Heart left ventricle (tissue), 16 donors: Measurements from ENCODE around the gene LAMA2. TPM values are rescaled to one million over a fixed set of nuclear protein-coding genes. Genes with fewer than 3 reads are reported as not detected.

Experiments used
- ATAC-seq, 4 donors: fragments of 200-7000 bp; cut with Tn5 transposase; one replicate each; pipeline ENCODE4 v1.9.1; 2020 to 2022; ENCODE audit warnings: moderate library complexity in 4 of 4, mild to moderate bottlenecking in 3 of 4, moderate number of reproducible peaks in 1 of 4
- DNase-seq, 5 donors: peaks; one replicate each; pipeline ENCODE4 v3.0.0-alpha.2; 2020
- H3K27ac ChIP-seq, 12 donors: fragments of 200-600 bp; sonication (generic) in 4 of 12; one replicate each; pipeline versions ENCODE4 v1.5.0 to v1.8.0; 2016 to 2022; ENCODE audit warnings: mild to moderate bottlenecking in 2 of 12
- H3K27me3 ChIP-seq, 9 donors: fragments of 200-600 bp; sonication (generic) in 2 of 9; one replicate each; pipeline versions ENCODE4 v1.5.1 to v1.8.0; 2016 to 2022; ENCODE audit warnings: mild to moderate bottlenecking in 3 of 9
- H3K36me3 ChIP-seq, 9 donors: fragments of 200-600 bp; sonication (generic) in 2 of 9; one replicate each; pipeline versions ENCODE4 v1.5.0 to v1.8.0; 2018 to 2022; ENCODE audit warnings: mild to moderate bottlenecking in 2 of 9
- H3K4me1 ChIP-seq, 12 donors: fragments of 200-600 bp; sonication (generic) in 4 of 12; one replicate each; pipeline versions ENCODE4 v1.5.0 to v1.8.0; 2016 to 2022; ENCODE audit warnings: mild to moderate bottlenecking in 3 of 12
- H3K4me3 ChIP-seq, 12 donors: fragments of 200-600 bp; sonication (generic) in 4 of 12; one replicate each; pipeline versions ENCODE4 v1.5.0 to v1.8.0; 2017 to 2022; ENCODE audit warnings: mild to moderate bottlenecking in 9 of 12, moderate library complexity in 4 of 12
- H3K9me3 ChIP-seq, 12 donors: fragments of 200-600 bp; sonication (generic) in 4 of 12; one replicate each; pipeline versions ENCODE4 v1.5.0 to v1.8.0; 2016 to 2022; ENCODE audit warnings: mild to moderate bottlenecking in 1 of 12
- POLR2A ChIP-seq, 2 donors: fragments of 450-650 bp; IDR thresholded peaks; one replicate each; pipeline ENCODE4 v1.6.1; 2017; ENCODE audit warnings: antibody characterized with exemption in 2 of 2, mild to moderate bottlenecking in 2 of 2, moderate library complexity in 2 of 2
- WGBS, 4 donors: extraction: QIAGEN DNeasy Blood & Tissue Kit in 2 of 4; methylation state at CpG; one replicate each; pipeline versions ENCODE4 v1.1.5 to v1.1.7; 2013 to 2018; 5-methylcytosine and 5-hydroxymethylcytosine counted together
- intact Hi-C, 10 donors: fragments of 100-400 bp; cut with DNase I; formaldehyde crosslinking; loops; one replicate each; pipeline versions ENCODE4 v1.11.1 to v1.14.2; 2022
- polyA plus RNA-seq, 2 donors: library from polyadenylated mRNA; stranded (reverse); fragments of 200-250 nt; gene quantifications; one replicate each; pipeline ENCODE4 v1.2.3, GENCODE V29; 2013
- total RNA-seq, 9 donors: library from RNA; depleted of rRNA in 2 of 9; stranded (reverse); fragments of >200 nt in 2 of 9; fragmentation: NEBNext Ultra II Directional in 3 of 9; extraction: Animal tissue kit (Norgen Biotek cat#: 25700) in 3 of 9; gene quantifications; one replicate each; pipeline versions ENCODE4 v1.1.0 to v1.2.4, GENCODE V29; 2016 to 2023
- TF ChIP-seq, protein P1 (sequence below), 12 donors: fragments of 200-600 bp; sonication (generic) in 4 of 12; IDR thresholded peaks; one replicate each; pipeline versions ENCODE4 v1.5.0 to v1.8.0; 2018 to 2022; ENCODE audit warnings: antibody characterized with exemption in 12 of 12, mild to moderate bottlenecking in 5 of 12
- donor health status: ischemic (EF 13 %, LVEDD 7.1; RV severe dilation, severe dysfunction).
- donor health status: healthy with polysubstance abuse.
- donor health status: DM: no; HTN: yes; CAD: no.
- donor health status: DM: no; HTN: no; CAD: no.
- donor health status: ischemic (EF 25% LVEDD 6.9; RV normal size, moderate dysfunction).
- donor health status: ischemic (EF 25% LVEDD 5.7; RV mildly dilated, moderate dysfunction).
- donor health status: healthy.
- donor health status: DM: yes; HTN: yes; CAD: no.
- donor health status: ischemic (EF 35%, LVEDD 5.7; RV mildly dilated, moderate dysfunction).
- donor health status: nonischemic (EF 11% LVEDD 7.7; RV severe dilation, severe dysfunction).
- donor health status: DM: yes; HTN: yes; CAD: no.
- donor health status: PGD.
- donor health status: ischemic (EF 29% LVEDD 5.4; RV normal size, mild dysfunction).
- donor health status: nonischemic (EF 23%, LVEDD 6.1; RV moderate dilation, normal function).

Gene LAMA2
- total and polyA plus RNA-seq, 11 donors: 34.8 to 299 (median 206) TPM

DNA sequence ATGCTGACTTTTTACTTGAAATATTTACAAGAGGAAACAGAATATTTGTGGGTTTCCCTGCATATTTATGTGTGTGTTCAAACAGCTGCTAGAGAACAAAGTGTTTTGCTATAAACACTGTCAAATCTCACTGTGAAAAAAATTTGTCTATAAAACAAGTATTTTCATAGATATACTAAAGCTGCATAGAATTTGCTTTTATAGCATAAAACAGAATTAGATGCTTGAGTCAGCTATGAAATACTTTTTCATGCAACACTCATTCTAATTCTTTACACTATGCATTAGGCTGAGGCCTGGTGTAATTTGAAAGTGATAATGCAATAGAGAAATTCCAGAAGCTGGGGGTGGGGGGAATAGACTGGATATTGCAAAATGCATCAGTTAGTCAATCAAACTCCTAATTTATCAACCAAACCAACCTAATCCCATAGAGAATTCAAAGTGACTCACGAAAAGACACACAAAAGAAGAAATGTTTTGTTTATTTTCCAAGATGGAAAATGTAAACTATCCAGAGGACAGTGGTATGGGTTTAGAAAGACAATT is 148.2 kb downstream of the LAMA2 start:
- Histone ChIP-seq H3K36me3 (no peaks in the 10 kb centered on the region), H3K4me3 (no peak overlapping the region), H3K27me3 (no peaks in the 10 kb centered on the region), H3K27ac (peak overlapping the region in 4 of 12 donors; percentile 3 to 9 (median 6)), H3K4me1 (peaks cover 0 to 38% (median 9%) of the 10 kb centered on the region in 12 donors), H3K9me3 (no peaks in the 10 kb centered on the region)
- intact Hi-C loops: no loop called here
- ATAC-seq (no peak), DNase-seq (no peak)
- TF ChIP-seq, protein P1, sequence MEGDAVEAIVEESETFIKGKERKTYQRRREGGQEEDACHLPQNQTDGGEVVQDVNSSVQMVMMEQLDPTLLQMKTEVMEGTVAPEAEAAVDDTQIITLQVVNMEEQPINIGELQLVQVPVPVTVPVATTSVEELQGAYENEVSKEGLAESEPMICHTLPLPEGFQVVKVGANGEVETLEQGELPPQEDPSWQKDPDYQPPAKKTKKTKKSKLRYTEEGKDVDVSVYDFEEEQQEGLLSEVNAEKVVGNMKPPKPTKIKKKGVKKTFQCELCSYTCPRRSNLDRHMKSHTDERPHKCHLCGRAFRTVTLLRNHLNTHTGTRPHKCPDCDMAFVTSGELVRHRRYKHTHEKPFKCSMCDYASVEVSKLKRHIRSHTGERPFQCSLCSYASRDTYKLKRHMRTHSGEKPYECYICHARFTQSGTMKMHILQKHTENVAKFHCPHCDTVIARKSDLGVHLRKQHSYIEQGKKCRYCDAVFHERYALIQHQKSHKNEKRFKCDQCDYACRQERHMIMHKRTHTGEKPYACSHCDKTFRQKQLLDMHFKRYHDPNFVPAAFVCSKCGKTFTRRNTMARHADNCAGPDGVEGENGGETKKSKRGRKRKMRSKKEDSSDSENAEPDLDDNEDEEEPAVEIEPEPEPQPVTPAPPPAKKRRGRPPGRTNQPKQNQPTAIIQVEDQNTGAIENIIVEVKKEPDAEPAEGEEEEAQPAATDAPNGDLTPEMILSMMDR (IDR thresholded peaks at IDR 0.05): no peak
- no peak for TF ChIP-seq POLR2A (IDR thresholded peaks at IDR 0.05)
- WGBS, 4 donors: 70 to 90% (median 77%) methylated on average over 1 of the region's 1 CpG

DNA sequence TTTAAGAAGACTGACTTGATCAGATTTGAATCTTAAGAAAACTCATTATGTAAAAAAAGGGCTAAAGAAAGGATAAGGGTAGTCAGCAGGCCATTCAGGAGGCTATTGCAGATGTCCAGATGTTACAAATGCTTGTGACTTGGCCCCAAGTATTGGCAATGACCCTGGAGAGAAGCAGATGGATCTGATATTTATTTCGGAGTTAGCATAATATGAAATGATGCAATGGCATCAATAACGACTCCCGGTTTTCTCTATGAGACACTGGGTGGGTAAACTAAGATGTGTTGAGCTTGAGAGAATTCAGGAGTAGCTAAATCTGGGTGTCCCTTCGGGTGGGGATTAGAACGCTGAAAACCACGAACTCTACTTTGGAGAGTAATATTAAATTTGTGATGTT is 149.7 kb downstream of the LAMA2 start:
- Histone ChIP-seq H3K9me3 (no peaks in the 10 kb centered on the region), H3K27ac (peak overlapping the region in 9 of 12 donors; percentile 16 to 56 (median 24)), H3K4me3 (peak overlapping the region in 1 of 12 donors; percentile 1), H3K4me1 (peaks cover 0 to 33% (median 9%) of the 10 kb centered on the region in 12 donors), H3K27me3 (no peaks in the 10 kb centered on the region), H3K36me3 (no peaks in the 10 kb centered on the region)
- WGBS, 4 donors: 63 to 76% (median 71%) methylated on average over 6 of the region's 6 CpGs
- no peak for DNase-seq
- ATAC-seq: peak; percentile 41 to 48 (median 46)
- intact Hi-C loops: no loop called here
- TF ChIP-seq, protein P1 (IDR thresholded peaks at IDR 0.05): no peak
- TF ChIP-seq POLR2A (IDR thresholded peaks at IDR 0.05): no peak

DNA sequence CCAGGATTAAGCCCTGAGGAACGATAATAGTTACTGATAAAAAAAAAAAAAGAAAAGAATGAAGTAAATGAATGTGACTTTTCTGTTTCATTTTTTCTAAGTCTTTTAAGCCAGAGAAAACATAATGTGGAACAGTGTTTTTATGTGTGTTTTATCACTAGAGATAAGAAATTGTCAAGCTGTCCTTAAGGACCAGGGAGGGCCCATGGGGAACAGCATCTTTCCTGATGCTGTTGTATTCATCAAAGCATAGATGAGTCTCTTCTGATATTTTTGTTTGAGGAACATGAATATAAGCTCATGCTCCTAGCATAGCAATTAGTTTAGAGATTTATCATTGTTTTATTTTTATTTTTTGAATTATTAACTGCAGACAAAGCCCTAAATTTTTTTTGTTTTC is 150.2 kb downstream of the LAMA2 start:
- DNase-seq: no peak

DNA sequence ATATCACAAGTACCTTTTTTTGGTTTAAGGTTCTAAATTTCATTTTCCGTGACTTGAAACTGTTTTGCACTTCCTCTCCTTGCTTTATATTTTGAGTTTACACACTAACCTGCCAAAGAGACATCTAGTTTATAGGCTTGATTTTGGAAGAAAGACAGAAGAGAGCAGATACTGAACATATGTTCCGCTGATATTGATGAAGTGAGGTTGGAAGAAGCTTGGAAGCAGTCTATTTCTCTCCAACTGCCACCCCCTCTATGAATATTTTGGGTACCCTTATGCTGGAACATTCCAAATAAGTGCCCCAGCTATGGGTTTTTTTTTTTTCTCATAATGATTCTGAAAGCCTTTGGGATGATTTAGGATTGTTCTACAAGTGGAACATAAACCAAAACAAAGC is 150.6 kb downstream of the LAMA2 start:
- WGBS, 4 donors: 74 to 85% (median 81%) methylated on average over 2 of the region's 2 CpGs
- DNase-seq (no peak), ATAC-seq (no peak)
- Histone ChIP-seq H3K4me1 (peaks cover 0 to 30% (median 8%) of the 10 kb centered on the region in 12 donors), H3K9me3 (no peaks in the 10 kb centered on the region), H3K36me3 (no peaks in the 10 kb centered on the region), H3K27me3 (no peaks in the 10 kb centered on the region), H3K27ac (peak overlapping the region in 4 of 12 donors; percentile 24 to 56 (median 40)), H3K4me3 (no peak overlapping the region)
- intact Hi-C loops: no loop called here
- TF ChIP-seq POLR2A (IDR thresholded peaks at IDR 0.05): no peak

More for the DNA sequence above, 150.2 kb downstream of the LAMA2 start:
- intact Hi-C loops: no loop called here
- ATAC-seq: peak in 1 of 4 donors; percentile 29
- Histone ChIP-seq H3K4me3 (no peak overlapping the region), H3K27me3 (no peaks in the 10 kb centered on the region), H3K36me3 (no peaks in the 10 kb centered on the region), H3K4me1 (peaks cover 0 to 30% (median 9%) of the 10 kb centered on the region in 12 donors), H3K9me3 (no peaks in the 10 kb centered on the region), H3K27ac (peak overlapping the region in 5 of 12 donors; percentile 16 to 56 (median 32))
- 45 to 68% (median 53%) methylated on average over 1 of the region's 1 CpG for WGBS, 4 donors
- TF ChIP-seq, protein P1 (IDR thresholded peaks at IDR 0.05): no peak
- TF ChIP-seq POLR2A (IDR thresholded peaks at IDR 0.05): no peak
